HG03045 (cell line): Measurements from ENCODE around the gene NLGN4X.
"Not testable (repeated sequence)": the region's sequence is repeated elsewhere in the genome, so short reads cannot be mapped to it uniquely, and the experiment has no call there.

Experiments used
- ATAC-seq: cut with Tn5 transposase; IDR thresholded peaks from one replicate; pipeline ENCODE4 v1.9.1; 2021; ENCODE audit warnings: mild to moderate bottlenecking, moderate library complexity; ENCODE audit not compliant: unreplicated experiment

Gene NLGN4X

DNA sequence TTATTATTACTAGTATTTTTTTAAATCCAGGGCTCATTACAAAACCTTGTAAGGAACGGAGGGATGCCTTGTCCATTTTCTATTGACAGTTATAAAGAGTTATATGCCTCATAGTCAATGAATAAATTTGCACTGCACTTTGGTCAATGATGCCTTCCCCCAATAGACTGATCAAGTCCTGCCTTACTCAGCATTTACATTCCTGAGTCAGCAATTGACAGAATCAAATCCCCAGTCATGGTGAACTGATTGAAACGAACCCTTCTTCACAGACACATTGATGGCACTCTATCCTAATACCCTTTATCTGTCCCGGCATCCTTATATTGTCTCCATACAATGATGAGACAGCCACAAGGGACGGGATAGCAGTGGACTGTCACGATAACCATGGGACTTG is 213.2 kb downstream of the NLGN4X start:
- ATAC-seq = no peak

DNA sequence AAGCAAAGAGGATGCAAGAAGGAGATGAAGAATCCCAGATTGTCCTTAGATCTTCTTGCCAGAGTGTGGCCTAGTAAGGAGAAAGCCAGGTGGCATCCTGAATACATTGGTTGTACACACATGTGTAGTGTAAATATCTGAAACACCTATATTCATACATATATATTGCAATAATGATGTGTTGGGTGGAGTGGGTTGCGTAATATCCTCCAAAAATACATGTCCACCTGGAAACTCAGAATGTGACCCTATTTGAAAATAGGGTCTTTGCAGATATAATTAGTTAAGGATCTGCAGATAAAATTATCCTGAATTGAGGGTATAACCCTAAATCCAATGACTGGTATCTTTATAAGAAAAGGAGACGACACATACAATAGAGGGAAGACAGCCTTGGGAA is 216.3 kb downstream of the NLGN4X start:
- no peak for ATAC-seq

DNA sequence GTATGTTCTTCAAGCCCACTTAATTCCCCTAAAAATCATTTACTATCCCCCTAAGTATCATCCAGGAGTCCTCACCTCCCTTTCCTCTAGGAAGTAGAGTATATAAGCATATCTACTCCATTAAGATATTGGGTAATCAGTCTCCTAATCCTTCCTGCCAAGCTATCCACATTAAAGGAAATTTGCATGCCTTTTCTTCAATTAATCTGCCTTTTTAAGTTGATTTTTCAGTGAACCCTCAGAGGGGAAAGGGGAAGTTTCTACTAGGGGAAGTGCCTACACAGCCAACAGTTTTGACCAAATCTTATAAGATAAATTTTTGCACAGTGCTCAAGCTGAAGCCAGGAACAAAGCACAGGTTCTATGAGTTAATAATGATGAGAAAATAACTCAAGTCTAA is 222.8 kb downstream of the NLGN4X start:
- no peak for ATAC-seq

DNA sequence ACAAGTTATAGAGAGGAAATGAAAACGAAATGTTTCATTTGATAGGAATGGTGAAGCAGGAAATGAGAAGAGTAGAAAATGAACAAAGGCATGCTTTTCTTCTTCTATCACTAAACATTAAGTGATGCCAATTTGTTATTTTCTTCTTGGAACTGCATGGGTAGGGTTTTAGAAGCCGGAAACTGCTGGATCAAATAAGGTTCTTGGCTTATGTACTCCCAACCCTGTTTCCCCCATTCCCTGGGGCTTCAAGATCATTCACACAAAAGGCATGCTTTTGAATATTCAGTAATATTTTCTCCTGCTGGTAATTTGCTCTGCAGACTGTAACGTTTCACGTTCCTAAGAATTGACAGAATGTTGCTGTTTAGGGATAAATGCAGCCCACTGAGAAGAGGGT is 224.1 kb downstream of the NLGN4X start:
- ATAC-seq = no peak

DNA sequence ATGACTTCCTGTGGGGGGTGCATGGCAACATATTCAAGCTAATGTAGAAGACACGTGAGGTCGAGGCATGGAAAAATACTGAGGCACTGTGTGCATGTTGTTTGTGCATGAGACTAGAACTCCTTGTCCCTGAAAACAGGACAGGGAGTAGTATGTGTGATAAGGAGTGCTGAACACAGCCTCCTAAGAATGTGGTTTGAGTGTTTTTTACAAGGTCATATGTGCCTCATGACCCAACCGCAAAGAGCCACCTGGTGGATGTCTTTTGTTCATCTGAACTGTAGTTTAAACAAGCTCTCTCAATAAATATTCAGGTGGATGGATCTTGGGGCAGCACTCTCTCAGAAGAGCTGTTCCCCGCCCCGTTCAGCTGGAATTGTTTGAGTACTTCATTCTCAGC is 226.6 kb downstream of the NLGN4X start:
- ATAC-seq = no peak

DNA sequence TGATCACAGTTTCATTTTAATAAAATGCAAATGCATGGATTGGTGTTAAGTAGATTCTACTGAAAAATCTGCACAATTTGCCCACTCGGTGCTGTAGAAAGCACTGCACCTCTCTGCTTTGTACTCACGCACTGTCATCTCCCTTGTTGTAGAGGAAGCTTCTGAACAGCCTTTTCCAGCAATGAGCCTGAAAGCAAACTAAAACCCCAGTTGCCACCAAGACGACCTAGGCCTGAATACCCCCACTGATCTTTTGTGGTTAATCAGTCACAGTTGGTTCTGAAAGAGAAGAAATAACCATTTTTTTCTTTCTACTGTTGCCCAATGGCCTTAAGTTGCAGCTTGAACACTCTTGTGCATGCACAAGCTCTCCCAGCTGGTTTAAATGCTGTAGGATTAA is 229.8 kb downstream of the NLGN4X start:
- ATAC-seq = no peak

DNA sequence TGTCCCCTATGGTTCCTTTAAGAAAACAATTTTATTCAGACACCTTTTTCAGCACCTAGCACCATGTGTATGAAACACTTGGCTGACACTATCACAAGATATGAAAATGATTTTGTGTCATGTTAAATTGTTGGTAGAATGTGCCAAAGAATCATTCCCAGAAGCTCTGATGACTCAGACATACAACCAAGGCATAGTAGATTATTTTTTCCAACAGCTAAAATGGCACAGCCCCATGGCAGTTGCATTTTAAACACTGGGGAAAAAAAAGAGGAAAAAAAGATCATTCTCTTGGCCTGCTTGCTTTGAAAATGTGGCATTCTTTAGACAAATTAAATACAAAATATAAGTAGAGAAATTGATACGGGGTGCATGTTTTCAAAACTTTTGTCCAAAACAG is 230.2 kb downstream of the NLGN4X start:
- no peak for ATAC-seq

DNA sequence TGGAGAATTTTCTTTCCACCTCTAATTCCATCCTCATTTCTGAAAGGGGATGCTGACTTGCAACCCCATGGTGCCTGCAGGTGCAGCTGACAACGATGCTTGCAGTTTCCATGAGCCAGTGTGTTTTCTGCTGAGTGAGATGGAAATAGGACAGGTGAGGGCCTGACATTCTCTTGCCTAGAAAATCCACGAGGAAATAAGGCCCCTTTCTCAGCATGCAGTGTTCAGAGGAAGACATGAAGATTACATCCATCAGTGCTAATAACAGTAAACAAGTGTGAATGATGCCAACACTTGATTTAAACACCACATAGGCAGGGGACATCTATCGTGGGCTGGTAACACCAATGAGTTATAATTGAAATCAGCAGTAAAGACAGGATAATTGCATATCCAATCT is 237.3 kb downstream of the NLGN4X start:
- no peak for ATAC-seq

DNA sequence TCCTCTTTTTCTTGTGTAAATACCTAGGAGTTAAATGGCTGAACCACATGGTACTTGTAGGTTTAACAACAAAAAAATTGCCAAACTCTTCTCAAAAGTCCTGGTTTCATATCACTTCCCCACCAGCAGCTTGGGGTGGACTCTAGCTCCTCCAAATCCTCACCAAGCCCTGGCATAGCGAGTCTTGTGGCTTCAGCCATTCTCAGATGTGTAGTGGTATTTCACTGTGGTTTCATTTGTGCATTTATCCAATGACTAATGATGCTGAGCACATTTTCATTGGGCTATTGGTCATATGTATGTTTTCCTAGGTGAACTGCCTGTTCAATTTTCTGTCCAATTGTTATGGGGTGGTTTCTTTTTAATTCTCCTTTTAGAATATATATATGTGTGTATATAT is 249.3 kb downstream of the NLGN4X start:
- ATAC-seq = no peak

DNA sequence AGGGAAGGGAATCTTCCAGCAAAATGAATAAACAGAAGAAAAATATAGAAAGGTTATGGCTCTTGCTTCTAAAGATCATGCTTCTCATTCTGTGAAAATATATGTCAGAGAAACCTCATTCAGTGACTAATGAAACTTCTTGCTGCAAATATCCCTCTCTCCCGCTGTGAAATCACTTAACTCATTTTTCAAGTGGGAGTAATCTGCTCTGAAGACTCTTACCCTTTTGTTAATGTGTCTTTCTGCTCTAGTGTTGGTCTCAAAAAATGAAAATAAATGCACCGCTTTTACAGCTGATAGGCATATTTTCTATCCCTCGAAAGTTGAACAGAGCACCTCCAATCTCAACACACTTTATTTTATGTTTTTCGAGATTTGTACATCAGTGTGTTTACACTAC is 252.3 kb downstream of the NLGN4X start:
- ATAC-seq = no peak

DNA sequence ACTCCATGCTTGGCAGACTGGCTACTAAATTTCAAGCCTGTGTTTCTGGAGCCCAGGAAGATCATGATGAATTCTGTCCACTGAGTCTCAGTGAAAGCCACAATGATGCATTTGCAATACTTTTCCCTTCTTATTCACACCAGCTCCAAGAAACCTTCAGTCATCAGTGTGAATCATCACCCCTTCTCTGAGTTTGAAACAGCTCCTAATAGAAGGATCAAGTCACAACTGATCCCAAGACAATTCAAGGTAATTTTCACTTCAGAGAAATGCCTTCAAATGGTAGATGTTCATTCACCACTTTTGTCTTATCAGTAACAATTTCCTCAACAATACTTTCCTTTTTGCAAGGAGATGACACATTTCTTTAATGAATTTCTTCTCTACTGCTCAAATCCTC is 257.4 kb downstream of the NLGN4X start:
- no peak for ATAC-seq

DNA sequence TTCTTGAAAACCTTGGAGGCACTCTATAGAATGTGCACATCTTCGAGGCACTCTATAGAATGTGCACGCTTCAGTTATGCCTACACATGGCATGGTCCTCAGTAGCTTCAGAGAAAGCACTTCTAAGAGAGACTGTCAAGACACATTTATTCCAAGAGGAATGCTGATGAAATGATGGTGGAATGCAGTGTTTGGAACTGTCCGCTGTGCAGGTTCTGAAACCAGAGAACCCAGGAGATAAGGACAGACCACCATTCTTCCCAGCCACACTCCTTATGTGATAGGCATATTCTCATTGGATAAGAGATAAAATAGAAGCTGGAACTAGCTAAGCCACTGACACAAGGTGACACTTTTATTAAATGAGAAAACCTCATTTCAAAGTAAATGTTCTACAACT is 263.3 kb downstream of the NLGN4X start:
- no peak for ATAC-seq

DNA sequence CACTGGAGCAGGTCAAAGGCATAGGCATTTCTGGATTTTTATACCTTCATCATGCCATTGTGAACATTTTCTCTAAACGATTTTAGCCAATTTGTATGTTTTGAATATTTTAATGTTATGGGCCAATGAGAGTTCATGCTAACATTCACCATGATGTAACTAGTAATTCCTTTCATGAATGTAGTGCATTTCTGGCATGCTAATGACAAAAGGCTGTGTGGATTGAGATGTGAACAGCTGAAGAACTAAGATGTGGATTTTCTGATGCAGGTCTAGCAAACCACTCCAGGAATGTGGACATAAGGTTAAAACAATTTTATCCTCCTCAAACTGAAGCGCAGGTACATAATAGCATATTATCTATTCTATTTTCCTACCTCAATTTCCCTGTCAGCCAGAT is 269.4 kb downstream of the NLGN4X start:
- ATAC-seq = no peak

DNA sequence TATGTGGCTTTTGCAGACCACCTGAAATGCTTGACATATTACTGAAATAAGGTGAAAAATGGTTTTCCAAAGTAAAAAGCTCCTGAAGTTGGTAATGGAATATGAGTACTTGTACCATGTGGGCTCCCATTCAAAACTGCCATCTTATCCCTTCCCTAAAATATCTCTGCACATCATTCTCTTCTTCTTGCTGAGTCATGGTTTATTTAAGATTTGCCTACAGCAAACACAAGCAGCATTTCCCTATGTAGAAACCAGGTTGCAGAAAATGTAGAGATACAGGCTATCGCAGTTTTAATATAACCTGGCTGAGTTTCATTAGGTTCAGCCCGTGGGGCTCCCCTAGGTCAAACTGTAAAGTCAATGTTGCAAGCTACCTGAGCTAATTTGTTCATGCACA is 270.1 kb downstream of the NLGN4X start:
- no peak for ATAC-seq

DNA sequence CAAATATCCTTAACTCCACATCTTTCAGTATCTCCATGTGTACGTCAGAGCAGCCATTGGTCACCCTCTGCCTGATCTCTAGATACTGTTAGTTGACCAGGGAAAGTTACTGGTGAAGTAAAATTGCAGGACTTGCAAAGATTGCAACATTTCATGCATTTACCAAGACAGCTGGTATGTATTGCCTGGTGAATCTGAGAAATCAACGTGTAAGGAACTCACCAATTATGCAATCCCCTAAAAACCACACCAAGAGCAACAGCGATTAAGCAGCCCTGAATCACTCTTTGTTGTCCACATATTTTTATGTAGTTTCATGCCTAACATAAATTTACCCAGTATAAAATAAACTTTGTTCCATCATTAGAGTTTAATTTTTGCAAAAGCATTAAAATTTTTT is 271.2 kb downstream of the NLGN4X start:
- ATAC-seq = no peak

DNA sequence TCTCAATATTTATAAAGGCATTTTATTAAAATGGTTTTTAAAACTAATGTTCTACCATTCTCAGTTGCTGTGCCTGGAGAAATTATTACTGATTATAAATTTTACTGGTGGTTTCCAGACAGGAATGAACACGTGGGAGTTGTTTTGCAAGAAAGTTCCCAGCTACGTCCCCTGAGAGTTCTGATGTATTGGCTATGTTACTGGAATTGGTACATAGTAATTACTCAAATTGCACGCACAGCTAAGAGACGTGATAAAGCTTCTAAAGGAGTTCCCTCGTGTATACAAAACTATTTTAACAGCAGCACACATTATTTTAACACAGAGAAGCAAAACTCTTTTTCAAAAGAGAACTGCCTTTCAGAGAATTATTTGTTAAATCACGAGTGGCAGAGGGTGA is 292.2 kb downstream of the NLGN4X start:
- no peak for ATAC-seq

DNA sequence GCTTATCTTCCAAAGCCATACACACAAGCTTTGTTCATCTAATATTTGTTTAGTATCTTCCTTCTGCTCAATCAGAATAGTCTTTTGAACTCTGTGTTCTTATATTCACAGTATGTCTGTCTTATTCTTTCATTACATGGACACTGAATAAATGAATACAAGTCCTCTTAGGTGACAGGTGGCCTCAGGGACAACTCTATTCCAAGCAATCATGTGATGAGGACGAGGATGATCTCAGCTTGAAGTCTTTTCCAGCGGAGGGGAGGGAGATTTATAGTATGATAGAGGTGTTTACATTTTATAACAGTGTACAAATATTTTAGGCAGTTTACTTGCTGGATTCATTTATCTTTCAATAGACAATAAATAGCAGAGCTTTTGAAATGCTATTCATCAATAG is 300.4 kb downstream of the NLGN4X start:
- ATAC-seq = no peak

DNA sequence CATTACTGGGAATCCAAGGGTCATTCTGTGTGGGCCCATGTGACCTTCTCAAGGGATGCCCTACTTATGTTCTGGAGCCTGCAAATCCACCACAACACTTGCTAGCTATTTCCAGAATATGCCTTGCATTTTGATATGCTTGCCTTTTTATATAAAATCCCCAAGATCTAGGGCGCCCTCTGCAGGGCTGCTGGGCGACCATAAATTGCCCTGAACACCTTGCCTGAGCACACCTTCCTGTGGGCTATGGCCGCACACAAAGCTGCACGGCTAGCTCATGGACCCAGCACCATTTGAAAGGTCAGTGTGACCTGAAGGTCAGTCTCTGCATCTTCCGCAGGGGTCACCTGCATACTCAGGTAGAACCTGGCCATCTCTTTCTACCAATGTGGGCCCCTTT is 311.7 kb downstream of the NLGN4X start:
- no peak for ATAC-seq

DNA sequence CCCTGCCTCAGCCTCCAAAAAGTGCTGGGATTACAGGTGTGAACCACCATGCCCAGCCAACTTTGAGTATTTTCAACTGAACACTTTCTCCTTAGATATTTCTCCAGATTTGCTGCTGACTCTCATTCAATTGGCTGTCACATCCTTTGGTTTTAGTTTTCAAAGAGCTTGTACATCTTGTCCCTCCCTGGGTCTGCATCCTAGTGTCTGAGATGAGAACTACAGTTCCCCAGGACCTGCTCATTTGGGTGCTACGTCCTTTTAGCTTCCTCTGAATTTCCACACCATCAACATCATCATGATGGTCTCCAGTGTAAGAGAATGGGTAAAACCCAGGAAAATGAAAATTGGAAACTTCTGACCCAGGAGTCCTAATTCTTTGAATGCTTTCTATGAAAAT is 312.9 kb downstream of the NLGN4X start:
- no peak for ATAC-seq

DNA sequence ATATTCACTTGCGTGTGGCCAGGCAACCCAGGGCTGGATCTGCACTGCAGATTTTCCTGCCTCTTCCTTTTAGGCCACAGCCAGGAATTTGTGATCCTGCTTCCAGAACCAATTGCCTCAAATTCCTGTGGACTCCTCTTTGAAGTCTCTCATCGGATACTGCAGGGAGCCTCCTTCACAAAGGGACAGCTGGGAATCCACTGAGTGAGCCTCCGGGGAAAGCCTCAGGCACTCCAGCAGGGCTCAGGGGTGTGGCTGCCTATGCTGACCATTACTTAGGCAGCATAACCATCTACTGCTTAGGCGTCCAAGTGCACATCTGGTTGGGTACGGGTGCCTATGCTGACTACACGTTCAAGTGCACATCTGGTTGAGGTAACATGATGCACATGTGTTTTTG is 321.5 kb downstream of the NLGN4X start:
- no peak for ATAC-seq

DNA sequence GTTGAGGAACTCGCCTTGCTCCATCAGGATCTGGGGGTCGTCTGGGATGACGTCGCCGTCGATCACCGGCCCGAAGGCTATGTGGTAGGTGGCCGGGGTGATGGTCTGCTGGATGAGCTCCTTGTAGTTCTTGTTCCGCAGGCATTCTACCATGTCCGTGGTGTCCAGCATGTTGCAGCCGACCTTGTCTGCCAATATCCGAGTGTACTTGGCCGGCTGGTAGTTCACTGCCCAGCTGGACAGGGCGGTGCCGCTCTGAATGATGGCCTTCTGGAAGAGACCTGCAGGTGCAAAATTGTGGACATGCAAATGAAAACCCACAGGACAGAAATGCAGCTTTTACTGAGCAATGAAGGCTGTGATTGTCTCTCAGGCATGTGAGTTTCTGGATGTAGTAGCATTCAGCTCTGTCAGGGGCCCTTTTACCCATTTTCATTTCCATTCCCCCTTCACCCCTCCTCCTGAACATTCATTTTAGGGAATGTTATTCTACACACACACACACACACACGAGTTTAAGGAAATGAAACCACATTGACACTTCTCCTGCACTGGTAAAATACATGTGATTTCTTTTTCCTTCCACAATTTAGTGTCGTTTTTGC is 325.0 kb downstream of the NLGN4X start:
- not testable (repeated sequence) for ATAC-seq

DNA sequence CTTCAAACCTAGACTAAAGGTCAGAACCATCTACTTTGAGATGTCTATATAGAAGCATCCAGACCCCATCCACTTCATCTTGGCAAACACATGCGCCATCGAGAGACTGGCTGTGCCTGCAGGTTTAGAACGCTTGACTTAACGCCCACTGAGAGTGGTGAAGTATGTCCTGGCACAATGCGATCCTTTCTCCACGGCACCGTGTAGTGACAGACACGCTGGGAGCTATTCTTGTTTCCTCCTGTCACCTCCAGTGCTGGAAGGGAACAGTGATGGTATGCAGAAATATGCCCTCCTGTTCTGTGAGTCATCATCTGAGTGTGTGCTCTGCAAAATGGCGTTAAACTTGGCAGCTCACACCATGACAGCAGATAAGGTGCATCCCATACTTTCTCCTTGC is 330.2 kb downstream of the NLGN4X start:
- ATAC-seq = no peak

DNA sequence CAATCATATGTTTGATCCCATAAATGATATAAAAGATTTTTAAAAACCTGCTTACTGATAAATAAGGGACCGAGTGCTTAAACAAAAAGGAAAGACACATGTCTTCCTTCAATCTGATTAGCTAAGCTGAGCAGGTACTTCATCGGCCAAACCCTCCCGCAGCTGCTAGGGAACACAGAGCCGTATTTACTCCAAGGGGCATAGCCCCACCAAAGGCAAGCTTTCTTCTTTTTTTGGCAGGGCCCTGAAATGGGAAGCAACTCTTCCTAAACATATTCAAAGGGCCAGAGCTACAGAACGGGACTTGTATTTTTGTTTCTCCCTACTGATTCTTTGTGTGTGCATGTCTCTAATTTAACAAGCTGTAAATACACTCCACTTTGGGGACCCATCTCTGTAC is 337.3 kb downstream of the NLGN4X start:
- no peak for ATAC-seq
